COR-L47 (cell line): ENCODE measurements around the gene RFWD3.
"Not testable (repeated sequence)": the region's sequence is repeated elsewhere in the genome, so short reads cannot be mapped to it uniquely, and the experiment has no call there.

Experiments used
- DNase-seq: peaks from one replicate; lab custom pipeline; 2025; lab: John Stamatoyannopoulos, UW

RFWD3 gene

GRCh38 chr16:74666425-74667254 is at the start of gene RFWD3:
Gene RFWD3, minus strand, starts transcription at chr16:74666877. Its CDS starts 5,428 bp downstream, at chr16:74661449.
- DNase-seq = peak; percentile 98

DNA sequence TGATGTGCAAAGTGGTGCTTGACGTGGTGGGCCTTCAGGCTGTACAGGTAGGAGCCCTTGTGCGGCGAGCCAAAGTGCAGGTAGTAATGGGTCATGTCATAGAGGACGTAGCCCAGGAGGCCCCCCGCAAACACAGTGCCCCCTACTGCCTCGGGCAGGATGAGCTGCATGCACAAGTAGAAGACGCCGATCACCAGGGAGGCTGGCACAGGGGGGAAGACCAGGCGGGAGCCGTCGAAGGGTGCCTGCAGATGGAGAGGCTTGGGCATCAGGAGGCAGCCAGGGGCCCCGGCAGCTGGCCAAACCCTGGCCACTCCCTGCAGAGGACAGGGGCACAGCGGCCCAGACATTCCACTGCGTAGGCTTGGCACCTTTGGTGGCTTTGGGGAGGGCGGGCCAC is 49.7 kb upstream of the RFWD3 start:
- no peak for DNase-seq

- no peak for DNase-seq
Measured at GRCh38 chr16:74713876-74714275, 47.2 kb upstream of the RFWD3 start.

DNA sequence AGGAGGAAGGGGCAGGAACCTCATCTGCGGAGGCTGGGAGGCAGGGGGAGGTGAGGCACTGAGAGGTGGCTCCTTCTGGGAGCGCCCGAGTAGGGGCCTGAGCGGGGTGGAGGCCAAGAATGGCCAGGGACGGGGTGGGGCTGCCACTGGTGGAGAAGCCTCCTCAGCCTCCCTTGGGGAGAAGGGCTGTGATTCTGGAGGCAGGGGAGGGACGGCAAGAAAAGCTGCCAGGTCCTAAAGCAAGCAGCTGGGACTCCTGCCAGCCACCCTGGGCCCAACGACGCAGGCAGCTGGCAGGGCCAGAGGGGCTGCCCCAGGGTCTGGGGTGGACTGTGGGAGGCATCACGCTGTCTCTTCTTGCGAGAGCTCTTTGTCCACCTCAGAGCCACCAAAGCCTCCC is 46.6 kb upstream of the RFWD3 start:
- DNase-seq = no peak

- DNase-seq = no peak
Measured at GRCh38 chr16:74711938-74712337, 45.3 kb upstream of the RFWD3 start.

DNA sequence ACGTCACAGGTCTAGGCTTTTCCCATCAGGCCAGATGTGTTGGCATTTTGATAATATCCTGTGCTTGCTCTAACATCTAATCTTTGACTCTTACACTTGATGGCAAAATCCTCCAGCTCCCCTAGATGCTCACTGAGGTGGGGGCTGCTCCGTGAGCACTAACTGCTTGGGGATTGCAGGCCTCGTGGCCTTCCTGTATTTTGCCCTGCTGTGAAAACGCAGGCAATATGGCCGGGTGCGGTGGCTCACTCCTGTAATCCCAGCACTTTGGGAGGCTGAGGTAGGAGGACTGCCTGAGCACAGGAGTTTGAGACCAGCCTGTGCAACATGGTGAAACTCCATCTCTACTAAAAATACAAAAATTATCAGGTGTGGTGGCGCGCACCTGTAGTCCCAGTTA is 43.7 kb upstream of the RFWD3 start:
- no peak for DNase-seq

- DNase-seq = peak; percentile 54
Measured at GRCh38 chr16:74709441-74709877, 42.8 kb upstream of the RFWD3 start.

GRCh38 chr16:74700438-74701225 is 34.0 kb upstream of the RFWD3 start, which contains the start of gene MLKL:
Gene MLKL, minus strand, starts transcription at chr16:74700862. Its CDS starts 5,105 bp downstream, at chr16:74695757.
- DNase-seq = peak; percentile 32

- DNase-seq = no peak
Measured at GRCh38 chr16:74700116-74700437, 33.4 kb upstream of the RFWD3 start.

DNA sequence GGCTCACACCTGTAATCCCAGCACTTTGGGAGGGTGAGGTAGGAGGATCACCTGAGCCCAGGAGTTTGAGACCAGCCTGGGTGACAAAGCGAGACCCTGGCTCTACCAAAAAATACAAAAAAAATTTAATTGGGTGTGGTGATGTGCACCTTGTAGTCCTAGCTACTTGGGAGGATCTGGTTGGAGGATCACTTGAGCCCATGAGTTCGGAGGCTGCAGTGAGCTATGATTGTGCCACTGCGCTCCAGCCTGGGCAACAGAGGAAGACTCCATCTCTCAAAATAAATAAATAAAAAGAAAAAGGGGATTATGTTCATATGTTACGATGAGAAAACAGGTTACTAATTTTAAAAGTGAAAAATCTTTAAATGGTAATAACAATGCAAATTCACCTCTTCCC is 33.0 kb upstream of the RFWD3 start:
- DNase-seq = no peak

- no peak for DNase-seq
Measured at GRCh38 chr16:74698222-74698621, 31.5 kb upstream of the RFWD3 start.

- peak; percentile 67 for DNase-seq
Measured at GRCh38 chr16:74695450-74696422, 29.1 kb upstream of the RFWD3 start.

- no peak for DNase-seq
Measured at GRCh38 chr16:74691093-74691855, 24.6 kb upstream of the RFWD3 start.

GRCh38 chr16:74682556-74682955 is 15.9 kb upstream of the RFWD3 start:
- DNase-seq = no peak

- no peak for DNase-seq
Measured at GRCh38 chr16:74680681-74681080, 14.0 kb upstream of the RFWD3 start.

GRCh38 chr16:74679983-74680382 is 13.3 kb upstream of the RFWD3 start:
- no peak for DNase-seq

GRCh38 chr16:74677868-74678267 is 11.2 kb upstream of the RFWD3 start:
- DNase-seq = no peak

DNA sequence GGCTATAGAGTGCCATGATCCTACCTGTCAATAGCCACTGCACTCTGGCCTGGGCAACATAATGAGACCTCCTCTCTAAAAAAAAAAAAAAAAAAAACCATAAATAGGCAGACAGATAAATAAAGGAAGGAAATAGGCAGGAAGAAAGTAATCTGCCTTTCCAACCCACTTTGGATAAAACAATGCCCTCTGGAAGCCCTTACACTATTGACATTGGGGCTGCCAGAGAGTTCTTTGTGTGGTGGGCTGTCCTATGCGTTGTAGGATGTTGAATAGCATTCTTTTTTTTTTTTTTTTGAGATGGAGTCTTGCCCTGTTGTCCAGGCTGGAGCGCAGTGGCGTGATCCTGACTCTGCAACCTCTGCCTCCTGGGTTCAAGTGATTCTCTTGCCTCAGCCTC is 7.2 kb upstream of the RFWD3 start:
- no peak for DNase-seq

DNA sequence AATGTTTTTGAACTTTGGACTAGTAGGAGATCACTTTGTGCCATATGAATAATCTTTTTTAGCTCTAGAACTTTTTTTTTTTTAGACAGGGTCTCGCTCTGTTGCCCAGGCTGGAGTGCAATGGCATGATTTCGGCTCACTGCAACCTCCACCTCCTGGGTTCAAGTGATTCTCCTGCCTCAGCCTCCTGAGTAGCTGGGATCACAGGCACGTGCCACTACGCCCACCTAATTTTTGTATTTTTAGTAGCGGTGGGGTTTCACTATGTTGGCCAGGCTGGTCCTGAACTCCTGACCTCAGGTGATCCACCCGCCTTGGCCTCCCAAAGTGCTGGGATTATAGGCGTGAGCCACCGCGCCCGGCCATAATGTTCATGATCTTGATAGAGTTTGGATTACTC is 2.2 kb upstream of the RFWD3 start:
- not testable (repeated sequence) for DNase-seq

GRCh38 chr16:74667255-74667700 is 601 bp upstream of the RFWD3 start:
- no peak for DNase-seq

GRCh38 chr16:74666010-74666421 is 661 bp downstream of the RFWD3 start:
- DNase-seq = no peak
